ENCODE results near the gene HAUS7.

- TF ChIP-seq EZH2 (IDR thresholded peaks at IDR 0.05; ENCODE audit: insufficient read depth, poor library complexity, severe bottlenecking) (no peak), EZH2phosphoT487 (IDR thresholded peaks at IDR 0.05; ENCODE audit: insufficient read depth, low read depth) (no peak)
Measured at GRCh38 chrX:153495362-153495751, 25.0 kb upstream of the HAUS7 start.
